ENCODE measurements around the gene RUNDC1.
"Not testable (repeated sequence)": the region's sequence is repeated elsewhere in the genome, so short reads cannot be mapped to it uniquely, and the experiment has no call there.

Gene RUNDC1

GRCh38 chr17:42980274-42980765 lies at the start of gene RUNDC1:
TSS of gene RUNDC1 (plus strand) at chr17:42980565. CDS start at chr17:42980577, 12 bp downstream.
- DNase-seq, result peak; percentile 79

- peak; percentile 50 for DNase-seq
These were observed 42.4 kb upstream of the RUNDC1 start for GRCh38 chr17:42937712-42938596.

GRCh38 chr17:42944211-42944610 lies 36.2 kb upstream of the RUNDC1 start:
- peak; percentile 33 for DNase-seq

GRCh38 chr17:42946812-42947211 lies 33.6 kb upstream of the RUNDC1 start:
- no peak for DNase-seq

- DNase-seq, result peak; percentile 89
These were observed 30.2 kb upstream of the RUNDC1 start for GRCh38 chr17:42950044-42950783.

GRCh38 chr17:42953669-42954068 lies 26.7 kb upstream of the RUNDC1 start:
- no peak for DNase-seq

- DNase-seq, result peak; percentile 88
These were observed 16.0 kb upstream of the RUNDC1 start, which contains the start of gene AARSD1 for GRCh38 chr17:42964161-42964932. TSS of gene AARSD1 (minus strand) at chr17:42964454. CDS start at chr17:42964440, 14 bp downstream.

GRCh38 chr17:42967925-42968324 lies 12.4 kb upstream of the RUNDC1 start:
- DNase-seq, result no peak

- DNase-seq, result no peak
These were observed 11.3 kb upstream of the RUNDC1 start for GRCh38 chr17:42969001-42969581.

GRCh38 chr17:42971589-42971988 lies 8.8 kb upstream of the RUNDC1 start:
- no peak for DNase-seq

- DNase-seq, result not testable (repeated sequence)
These were observed 7.0 kb upstream of the RUNDC1 start for GRCh38 chr17:42973323-42973722.

- no peak for DNase-seq
These were observed 5.1 kb upstream of the RUNDC1 start for GRCh38 chr17:42975265-42975664.

- DNase-seq, result not testable (repeated sequence)
These were observed 4.7 kb upstream of the RUNDC1 start for GRCh38 chr17:42975701-42976100.

- DNase-seq, result no peak
These were observed 673 bp upstream of the RUNDC1 start, which contains the start of gene PTGES3L for GRCh38 chr17:42979511-42980273. TSS of gene PTGES3L (minus strand) at chr17:42980080. CDS start at chr17:42980053, 27 bp downstream.

GRCh38 chr17:42980766-42981397 lies 517 bp downstream of the RUNDC1 start:
- peak; percentile 56 for DNase-seq

GRCh38 chr17:42982266-42982665 lies 1.9 kb downstream of the RUNDC1 start:
- no peak for DNase-seq

- DNase-seq, result no peak
These were observed 4.9 kb downstream of the RUNDC1 start for GRCh38 chr17:42985225-42985624.

- peak; percentile 63 for DNase-seq
These were observed 8.8 kb downstream of the RUNDC1 start for GRCh38 chr17:42989141-42989540.

GRCh38 chr17:42989726-42990652 lies 9.6 kb downstream of the RUNDC1 start:
- DNase-seq, result peak; percentile 64

GRCh38 chr17:42991471-42991870 lies 11.1 kb downstream of the RUNDC1 start:
- no peak for DNase-seq
